Neural cell (in vitro differentiated cells): Measurements from ENCODE around the gene DCUN1D3. TPM values are rescaled to one million over a fixed set of nuclear protein-coding genes. Genes with fewer than 3 reads are reported as not detected.

Experiments used
- polyA plus RNA-seq: library from polyadenylated mRNA; depleted of rRNA; stranded (reverse); fragments of >200 nt; gene quantifications from 2 replicates; pipeline ENCODE4 v1.2.3, GENCODE V29; 2014
- small RNA-seq, 3 experiments: library from RNA; depleted of rRNA; stranded (forward); fragments of <200 nt; gene quantifications; one replicate each; pipeline ENCODE3, GENCODE V24; 2012

The DCUN1D3 gene
- polyA plus RNA-seq, 1 donor from 2014 or later = 9.2 TPM

Small RNAs within 50 kb of the gene (small RNA-seq; reads per million reads assigned to genes)
- gene RF00618 = 0 to 0.08 (median 0) reads per million in 3 experiments

Other genes with a start within 250 kb of the DCUN1D3 start
- not detected in 2 replicates for gene ACSM1, start 202.7 kb downstream of the DCUN1D3 start, polyA plus RNA-seq
- 53.6 and 57.1 TPM in 2 replicates for gene THUMPD1, start 158.5 kb downstream of the DCUN1D3 start, polyA plus RNA-seq
- gene ACSM3, start 136.3 kb downstream of the DCUN1D3 start, polyA plus RNA-seq = 0.57 TPM in 1 of 2 replicates, not detected in the other
- gene ERI2, start 93.9 kb downstream of the DCUN1D3 start, polyA plus RNA-seq = 17.0 and 46.9 TPM in 2 replicates
- 8.0 and 11.2 TPM in 2 replicates for gene REXO5, start 93.8 kb downstream of the DCUN1D3 start, polyA plus RNA-seq
- gene LYRM1, start 413 bp upstream of the DCUN1D3 start, polyA plus RNA-seq = 98.7 and 125 TPM in 2 replicates